Tibial nerve (tissue), 4 donors: ENCODE measurements around the gene PTPRD. TPM values are rescaled to one million over a fixed set of nuclear protein-coding genes. Genes with fewer than 3 reads are reported as not detected.

Source experiments
- DNase-seq, 2 donors: peaks; one replicate each; pipeline ENCODE4 v3.0.0-alpha.2; 2019; ENCODE audit warnings: low spot score in 2 of 2
- H3K27ac ChIP-seq, 4 donors: fragments of 200-600 bp; sonication (generic) in 3 of 4; one replicate each; pipeline ENCODE4 v1.5.1; 2017 to 2019; ENCODE audit warnings: mild to moderate bottlenecking in 1 of 4
- H3K27me3 ChIP-seq, 2 donors: fragments of 200-600 bp; sonication (generic) in 1 of 2; one replicate each; pipeline versions ENCODE4 v1.5.1 to v1.6.0; 2017 to 2019
- H3K36me3 ChIP-seq, 3 donors: fragments of 200-600 bp; sonication (generic); one replicate each; pipeline ENCODE4 v1.5.1; 2018 to 2019
- H3K4me1 ChIP-seq, 4 donors: fragments of 200-600 bp; sonication (generic) in 3 of 4; one replicate each; pipeline ENCODE4 v1.5.1; 2017 to 2019
- H3K4me3 ChIP-seq, 4 donors: fragments of 200-600 bp; sonication (generic) in 3 of 4; one replicate each; pipeline ENCODE4 v1.5.1; 2017 to 2019; ENCODE audit warnings: mild to moderate bottlenecking in 1 of 4, moderate library complexity in 1 of 4
- H3K9me3 ChIP-seq, 4 donors: fragments of 200-600 bp; sonication (generic) in 3 of 4; one replicate each; pipeline ENCODE4 v1.5.1; 2017 to 2019
- EP300 ChIP-seq, 2 donors: sonication (generic); formaldehyde crosslinking; IDR thresholded peaks; one replicate each; pipeline ENCODE4 v1.6.1; 2017; ENCODE audit warnings: antibody characterized with exemption in 2 of 2, mild to moderate bottlenecking in 1 of 2
- POLR2A ChIP-seq, 2 donors: fragments of 450-650 bp; IDR thresholded peaks; one replicate each; pipeline ENCODE4 v1.6.1; 2017; ENCODE audit warnings: antibody characterized with exemption in 2 of 2, mild to moderate bottlenecking in 2 of 2, moderate library complexity in 2 of 2
- WGBS, 2 donors: methylation state at CpG; one replicate each; pipeline ENCODE4 v1.1.5; 2018; 5-methylcytosine and 5-hydroxymethylcytosine counted together
- total RNA-seq, 4 donors: library from RNA; depleted of rRNA; stranded (reverse); fragments of >200 nt; gene quantifications; one replicate each; pipeline ENCODE4 v1.1.0, GENCODE V29; 2016
- TF ChIP-seq, protein P1 (sequence below), 5 experiments: fragments of 200-600 bp in 3 of 5; fragments of 450-650 bp in 2 of 5; sonication (generic) in 3 of 5; IDR thresholded peaks; one replicate each; pipeline ENCODE4 v1.5.1; 2016 to 2019; ENCODE audit warnings: antibody characterized with exemption in 5 of 5, mild to moderate bottlenecking in 3 of 5, moderate library complexity in 2 of 5

The PTPRD gene
- total RNA-seq, 4 donors from 2014 or later, result 1.7 to 13.2 (median 5.1) TPM

DNA sequence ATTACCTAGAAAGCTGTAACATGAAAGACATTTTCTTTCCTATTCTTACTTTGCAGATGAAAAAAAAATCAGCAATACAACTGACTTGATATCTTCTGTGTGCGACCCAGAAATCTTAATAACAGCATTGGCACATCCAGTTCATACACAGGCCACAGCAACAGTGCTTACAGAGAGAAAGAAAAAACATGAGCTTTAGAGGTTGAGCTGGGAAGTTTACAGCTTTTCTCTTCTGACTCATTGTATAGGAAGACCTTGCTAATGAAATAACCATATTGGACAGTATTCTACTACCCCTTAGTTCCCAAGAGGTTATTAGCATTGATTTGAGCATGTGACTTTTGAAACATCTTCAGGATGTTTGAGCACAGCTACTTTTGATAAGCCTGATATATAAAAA is 1779.8 kb downstream of the PTPRD start:
- no peak overlapping the region for H3K4me3 ChIP-seq
- H3K9me3 ChIP-seq, result no peaks in the 10 kb centered on the region
- TF ChIP-seq, protein P1, sequence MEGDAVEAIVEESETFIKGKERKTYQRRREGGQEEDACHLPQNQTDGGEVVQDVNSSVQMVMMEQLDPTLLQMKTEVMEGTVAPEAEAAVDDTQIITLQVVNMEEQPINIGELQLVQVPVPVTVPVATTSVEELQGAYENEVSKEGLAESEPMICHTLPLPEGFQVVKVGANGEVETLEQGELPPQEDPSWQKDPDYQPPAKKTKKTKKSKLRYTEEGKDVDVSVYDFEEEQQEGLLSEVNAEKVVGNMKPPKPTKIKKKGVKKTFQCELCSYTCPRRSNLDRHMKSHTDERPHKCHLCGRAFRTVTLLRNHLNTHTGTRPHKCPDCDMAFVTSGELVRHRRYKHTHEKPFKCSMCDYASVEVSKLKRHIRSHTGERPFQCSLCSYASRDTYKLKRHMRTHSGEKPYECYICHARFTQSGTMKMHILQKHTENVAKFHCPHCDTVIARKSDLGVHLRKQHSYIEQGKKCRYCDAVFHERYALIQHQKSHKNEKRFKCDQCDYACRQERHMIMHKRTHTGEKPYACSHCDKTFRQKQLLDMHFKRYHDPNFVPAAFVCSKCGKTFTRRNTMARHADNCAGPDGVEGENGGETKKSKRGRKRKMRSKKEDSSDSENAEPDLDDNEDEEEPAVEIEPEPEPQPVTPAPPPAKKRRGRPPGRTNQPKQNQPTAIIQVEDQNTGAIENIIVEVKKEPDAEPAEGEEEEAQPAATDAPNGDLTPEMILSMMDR (IDR thresholded peaks at IDR 0.05), result no peak
- TF ChIP-seq EP300 (IDR thresholded peaks at IDR 0.05) (no peak), POLR2A (IDR thresholded peaks at IDR 0.05) (no peak)
- no peak for DNase-seq
- H3K36me3 ChIP-seq, result no peaks in the 10 kb centered on the region
- H3K27ac ChIP-seq, result no peak overlapping the region
- H3K4me1 ChIP-seq, result no peaks in the 10 kb centered on the region
- no peaks in the 10 kb centered on the region for H3K27me3 ChIP-seq
- 48 to 58% methylated on average over 1 of the region's 1 CpG for WGBS, 2 donors

DNA sequence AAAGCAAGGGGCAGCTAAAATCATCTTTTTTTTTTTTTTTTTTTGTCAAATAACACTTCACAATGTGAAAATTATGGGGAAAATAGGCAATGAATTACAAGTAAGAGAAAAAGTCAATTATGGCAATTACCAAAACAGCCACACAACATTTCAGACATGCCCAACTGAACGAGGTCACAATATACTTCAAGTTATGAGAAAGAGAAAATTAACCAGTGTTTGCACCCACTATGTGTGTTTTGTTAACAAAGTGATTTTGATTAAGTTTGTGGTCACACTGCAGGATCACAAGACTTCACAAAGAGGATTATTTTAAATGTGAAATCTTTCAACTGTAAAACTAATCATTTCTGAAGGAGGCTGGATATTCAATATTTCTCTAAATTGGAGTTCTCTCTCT is 1780.4 kb downstream of the PTPRD start:
- H3K36me3 ChIP-seq, result no peaks in the 10 kb centered on the region
- H3K27me3 ChIP-seq, result no peaks in the 10 kb centered on the region
- WGBS, 2 donors, result 62 to 76% methylated on average over 1 of the region's 1 CpG
- no peak overlapping the region for H3K27ac ChIP-seq
- DNase-seq, result no peak
- TF ChIP-seq, protein P1 (IDR thresholded peaks at IDR 0.05), result no peak
- no peak for TF ChIP-seq POLR2A (IDR thresholded peaks at IDR 0.05)
- no peak for TF ChIP-seq EP300 (IDR thresholded peaks at IDR 0.05)
- H3K9me3 ChIP-seq, result no peaks in the 10 kb centered on the region
- H3K4me3 ChIP-seq, result no peak overlapping the region
- no peaks in the 10 kb centered on the region for H3K4me1 ChIP-seq

DNA sequence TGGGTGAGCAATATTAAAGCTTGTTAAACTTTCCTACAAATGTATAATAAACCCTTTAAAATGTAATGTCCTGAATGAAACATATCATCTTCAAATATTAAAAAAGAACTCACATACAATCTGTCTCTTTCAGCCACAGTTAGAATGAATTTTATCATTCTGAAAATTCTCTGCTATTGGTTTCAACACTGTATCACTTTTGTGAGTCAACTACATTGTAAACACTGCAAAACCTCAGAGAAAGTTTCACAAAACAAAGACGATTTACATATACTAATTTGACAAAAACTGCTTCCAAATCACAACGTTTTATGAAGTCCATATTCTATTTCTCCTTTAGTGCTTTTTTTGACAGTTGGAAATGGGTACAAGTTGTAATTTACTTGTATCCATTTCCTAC is 1781.2 kb downstream of the PTPRD start:
- Histone ChIP-seq H3K4me1 (no peaks in the 10 kb centered on the region), H3K27ac (no peak overlapping the region), H3K4me3 (no peak overlapping the region), H3K9me3 (no peaks in the 10 kb centered on the region), H3K27me3 (no peaks in the 10 kb centered on the region), H3K36me3 (no peaks in the 10 kb centered on the region)
- DNase-seq, result no peak
- WGBS, 2 donors, result 52 to 60% methylated on average over 2 of the region's 2 CpGs
- no peak for TF ChIP-seq EP300 (IDR thresholded peaks at IDR 0.05)
- TF ChIP-seq POLR2A (IDR thresholded peaks at IDR 0.05), result no peak
- TF ChIP-seq, protein P1 (IDR thresholded peaks at IDR 0.05), result no peak

DNA sequence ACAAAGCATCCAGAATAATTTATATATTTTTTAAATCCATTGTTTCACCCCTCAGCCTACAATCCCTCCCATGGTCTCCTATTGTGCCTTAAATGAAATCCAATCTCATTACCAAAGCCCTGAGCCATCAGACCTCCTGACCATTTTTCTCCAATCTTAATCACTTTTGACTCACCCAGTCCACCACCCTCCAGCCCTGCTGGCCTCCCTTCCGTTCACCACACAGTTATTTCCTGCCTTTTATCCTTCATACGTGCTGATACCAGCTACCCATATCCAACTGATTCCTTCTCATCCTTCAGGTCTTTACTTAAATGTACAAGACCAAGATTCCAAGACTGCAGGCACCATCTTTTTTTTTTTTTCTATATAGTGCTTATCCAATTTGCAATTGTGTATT is 1786.5 kb downstream of the PTPRD start:
- Histone ChIP-seq H3K36me3 (no peaks in the 10 kb centered on the region), H3K4me1 (no peaks in the 10 kb centered on the region), H3K27ac (no peak overlapping the region), H3K27me3 (no peaks in the 10 kb centered on the region), H3K9me3 (no peaks in the 10 kb centered on the region), H3K4me3 (no peak overlapping the region)
- WGBS, 2 donors, result 94 to 95% methylated on average over 2 of the region's 2 CpGs
- TF ChIP-seq POLR2A (IDR thresholded peaks at IDR 0.05) (no peak), EP300 (IDR thresholded peaks at IDR 0.05) (no peak)
- TF ChIP-seq, protein P1 (IDR thresholded peaks at IDR 0.05), result no peak
- DNase-seq, result no peak

DNA sequence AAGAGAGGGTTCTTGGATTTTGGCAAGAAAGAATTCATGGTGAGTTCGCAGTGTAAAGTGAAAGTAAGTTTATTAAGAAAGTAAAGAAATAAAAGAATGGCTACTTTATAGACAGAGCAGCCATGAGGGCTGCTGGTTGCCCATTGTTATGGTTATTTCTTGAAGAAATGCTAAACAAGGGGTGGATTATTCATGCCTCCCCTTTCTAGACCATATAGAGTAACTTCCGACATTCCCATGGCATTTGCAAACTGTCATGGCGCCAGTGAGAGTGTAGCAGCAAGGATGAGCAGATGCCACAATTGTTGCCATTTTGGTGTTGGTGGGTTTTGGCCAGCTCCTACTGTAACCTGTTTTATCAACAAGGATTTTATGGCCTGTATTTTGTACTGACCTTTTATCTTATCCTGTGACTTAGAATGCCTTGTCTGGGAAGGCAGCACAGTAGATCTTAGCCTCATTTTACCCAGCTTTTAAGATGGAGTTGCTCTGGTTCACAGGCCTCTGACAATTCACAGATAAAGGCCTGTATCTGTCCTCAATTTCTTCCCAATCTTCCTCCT is 1787.1 kb downstream of the PTPRD start:
- H3K27ac ChIP-seq, result no peak overlapping the region
- 40 to 67% methylated on average over 3 of the region's 3 CpGs for WGBS, 2 donors

More for the DNA sequence above, 1787.1 kb downstream of the PTPRD start:
- DNase-seq, result no peak
- H3K9me3 ChIP-seq, result no peaks in the 10 kb centered on the region
- no peaks in the 10 kb centered on the region for H3K27me3 ChIP-seq
- no peaks in the 10 kb centered on the region for H3K4me1 ChIP-seq
- no peak overlapping the region for H3K4me3 ChIP-seq
- no peaks in the 10 kb centered on the region for H3K36me3 ChIP-seq
- TF ChIP-seq EP300 (IDR thresholded peaks at IDR 0.05) (no peak), POLR2A (IDR thresholded peaks at IDR 0.05) (no peak)
- TF ChIP-seq, protein P1 (IDR thresholded peaks at IDR 0.05), result no peak
